HCT116 (cell line): Measurements from ENCODE around the gene ENTPD8. TPM values are rescaled to one million over a fixed set of nuclear protein-coding genes. Genes with fewer than 3 reads are reported as not detected.

ENCODE experiments used
- ATAC-seq: fragments of 200-7000 bp; cut with Tn5 transposase; 2 replicates; pipeline ENCODE4 v1.9.1; 2020; ENCODE audit warnings: mild to moderate bottlenecking, moderate library complexity
- BruUV-seq: library from RNA; stranded (reverse); fragments of 400-500 nt; replicated peaks from 2 replicates; lab custom pipeline; 2021; lab: Mats Ljungman, UMichigan
- CTCF ChIA-PET: fragments of 300-600 bp; sonication (Branson Sonifier 250); formaldehyde crosslinking; loops from one replicate; lab custom pipeline; 2021; ENCODE audit warnings: antibody characterized with exemption; lab: Charles Lee
- POLR2A ChIA-PET: fragments of 300-600, 350-600 bp; sonication (Branson Sonifier 250); formaldehyde crosslinking; loops from one replicate; lab custom pipeline; 2021; ENCODE audit warnings: antibody characterized with exemption; lab: Charles Lee
- RAD21 ChIA-PET, 2 experiments: fragments of 300-600 bp; sonication (Branson Sonifier 250); formaldehyde crosslinking; loops; one replicate each; lab custom pipeline; 2023; ENCODE audit warnings: low total read pairs in 2 of 2; ENCODE audit not compliant: uncharacterized antibody in 2 of 2, unreplicated experiment in 2 of 2, low non-redundant PET in 1 of 2; lab: Charles Lee
- DNase-seq: peaks from one replicate; pipeline ENCODE4 v3.0.0-alpha.2; 2010; ENCODE audit warnings: low read depth, low spot score
- H2AFZ ChIP-seq: fragments of 200-600 bp; shearing (Covaris generic), sonication (generic); 2 replicates; pipeline ENCODE4 v1.6.1; 2017; ENCODE audit warnings: low read depth, mixed run types, mixed read lengths, antibody characterized with exemption, low read length; ENCODE audit not compliant: poor library complexity, severe bottlenecking
- H3K27ac ChIP-seq: 2 replicates; pipeline ENCODE4 v1.5.1; 2012; ENCODE audit warnings: low read depth, low read length
- H3K27me3 ChIP-seq: fragments of 200-600 bp; sonication (generic); 2 replicates; pipeline ENCODE4 v1.6.1; 2016; ENCODE audit warnings: mixed run types, low read length, mixed read lengths; ENCODE audit not compliant: insufficient read depth
- H3K36me3 ChIP-seq, 2 experiments: fragments of 200-500 bp in 1 of 2; fragments of 200-600 bp in 1 of 2; sonication (Bioruptor generic) in 1 of 2; sonication (generic) in 1 of 2; 2 replicates each; pipeline versions ENCODE4 v1.5.1 to v1.6.1; 2014 to 2016; ENCODE audit warnings: low read length in 2 of 2, inconsistent platforms in 1 of 2, mixed read lengths in 1 of 2, mixed run types in 1 of 2; ENCODE audit not compliant: insufficient read depth in 2 of 2, control insufficient read depth in 1 of 2
- H3K4me1 ChIP-seq, 2 experiments: fragments of 200-600 bp in 1 of 2; sonication (generic) in 1 of 2; 2 replicates each; pipeline versions ENCODE4 v1.5.1 to v1.6.1; 2012 to 2017; ENCODE audit warnings: low read length in 2 of 2, inconsistent platforms in 1 of 2, mild to moderate bottlenecking in 1 of 2, mixed read lengths in 1 of 2, mixed run types in 1 of 2, moderate library complexity in 1 of 2; ENCODE audit not compliant: insufficient read depth in 2 of 2, control insufficient read depth in 1 of 2
- H3K4me2 ChIP-seq: fragments of 200-600 bp; sonication (generic); 2 replicates; pipeline ENCODE4 v1.6.1; 2017; ENCODE audit warnings: mixed run types, low read length, mixed read lengths
- H3K4me3 ChIP-seq, 2 experiments: fragments of 200-600 bp in 1 of 2; sonication (generic) in 1 of 2; replicated peaks in 1 of 2; 2 replicates each; pipeline ENCODE4 v1.5.1; 2011 to 2016; ENCODE audit warnings: low read length in 2 of 2, control low read depth in 1 of 2, low read depth in 1 of 2, mild to moderate bottlenecking in 1 of 2, mixed read lengths in 1 of 2, mixed run types in 1 of 2
- H3K79me2 ChIP-seq: fragments of 200-600 bp; sonication (generic); 2 replicates; pipeline ENCODE4 v1.6.1; 2017; ENCODE audit warnings: mild to moderate bottlenecking, mixed run types, low read length, moderate library complexity, mixed read lengths; ENCODE audit not compliant: insufficient read depth
- H3K9ac ChIP-seq: fragments of 200-600 bp; sonication (generic); 2 replicates; pipeline ENCODE4 v1.6.1; 2016; ENCODE audit warnings: low read length, mixed read lengths
- H3K9me2 ChIP-seq: fragments of 200-600 bp; sonication (generic), shearing (Covaris generic); 2 replicates; pipeline ENCODE4 v1.6.1; 2017; ENCODE audit warnings: mixed run types, mild to moderate bottlenecking, moderate library complexity; ENCODE audit not compliant: insufficient read depth
- H3K9me3 ChIP-seq, 2 experiments: fragments of 200-500 bp in 1 of 2; fragments of 200-600 bp in 1 of 2; sonication (Bioruptor generic) in 1 of 2; sonication (generic) in 1 of 2; 2 replicates each; pipeline ENCODE4 v1.6.1; 2014 to 2017; ENCODE audit warnings: low read length in 2 of 2, mixed read lengths in 2 of 2, inconsistent platforms in 1 of 2, low read depth in 1 of 2, mild to moderate bottlenecking in 1 of 2, mixed run types in 1 of 2, moderate library complexity in 1 of 2; ENCODE audit not compliant: control insufficient read depth in 1 of 2, insufficient read depth in 1 of 2
- H4K20me1 ChIP-seq: fragments of 200-600 bp; sonication (generic), shearing (Covaris generic); 2 replicates; pipeline ENCODE4 v1.6.1; 2017; ENCODE audit warnings: mixed run types, mild to moderate bottlenecking, moderate library complexity; ENCODE audit not compliant: insufficient read depth
- EGR1 ChIP-seq: IDR thresholded peaks from 2 replicates; pipeline ENCODE4 v1.6.1; 2012; ENCODE audit warnings: low read depth
- FOSL1 ChIP-seq: IDR thresholded peaks from 2 replicates; pipeline ENCODE4 v1.6.1; 2012; ENCODE audit warnings: low read depth
- JUND ChIP-seq: IDR thresholded peaks from 2 replicates; pipeline ENCODE4 v1.6.1; 2012
- POLR2A ChIP-seq: IDR thresholded peaks from 2 replicates; pipeline ENCODE4 v1.7.0; 2011; ENCODE audit warnings: borderline replicate concordance; ENCODE audit not compliant: insufficient read depth, insufficient read length; ENCODE audit errors: extremely low read depth
- POLR2AphosphoS5 ChIP-seq: IDR thresholded peaks from 2 replicates; pipeline ENCODE4 v1.6.1; 2011; ENCODE audit warnings: mild to moderate bottlenecking, low read depth, low read length, moderate library complexity
- SRF ChIP-seq: IDR thresholded peaks from 2 replicates; pipeline ENCODE4 v1.6.1; 2012; ENCODE audit warnings: low read depth
- ZNF274 ChIP-seq: fragments of 200-500 bp; sonication (Bioruptor generic); IDR thresholded peaks from 2 replicates; pipeline ENCODE4 v1.6.1; 2014; ENCODE audit warnings: mild to moderate bottlenecking, low read depth, low read length, inconsistent platforms
- intact Hi-C: fragments of 100-400 bp; cut with micrococcal nuclease; formaldehyde crosslinking; loops from 2 replicates; pipeline ENCODE4 v1.10.0; 2022
- total RNA-seq: library from RNA; stranded (reverse); gene quantifications from one replicate; pipeline ENCODE4 v1.2.1, GENCODE V29; 2021; ENCODE audit not compliant: unreplicated experiment
- TF ChIP-seq, protein P1 (sequence below): IDR thresholded peaks from 2 replicates; pipeline ENCODE4 v1.6.1; 2012; ENCODE audit warnings: low read depth

The ENTPD8 gene
- total RNA-seq, 1 experiment from 2014 or later: 1.7 TPM

DNA sequence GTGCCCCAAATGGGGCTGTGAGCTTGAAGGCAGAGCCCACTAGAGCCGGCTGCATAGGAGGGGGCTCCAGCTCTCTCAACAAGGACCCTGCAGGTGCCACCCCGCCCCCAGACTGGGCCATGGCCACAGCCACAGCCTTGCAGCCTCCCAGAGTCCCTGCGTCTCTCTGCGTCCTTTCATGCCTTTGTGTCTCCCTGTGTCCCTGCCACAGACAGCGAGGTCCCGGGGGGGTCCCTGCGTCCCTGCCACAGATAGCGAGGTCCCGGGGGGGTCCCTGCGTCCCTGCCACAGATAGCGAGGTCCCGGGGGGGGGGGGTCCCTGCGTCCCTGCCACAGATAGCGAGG lies 11.6 kb downstream of the ENTPD8 start (continued):
- TF ChIP-seq POLR2A (no peak), EGR1 (no peak), FOSL1 (no peak), ZNF274 (no peak)
- TF ChIP-seq, protein P1, sequence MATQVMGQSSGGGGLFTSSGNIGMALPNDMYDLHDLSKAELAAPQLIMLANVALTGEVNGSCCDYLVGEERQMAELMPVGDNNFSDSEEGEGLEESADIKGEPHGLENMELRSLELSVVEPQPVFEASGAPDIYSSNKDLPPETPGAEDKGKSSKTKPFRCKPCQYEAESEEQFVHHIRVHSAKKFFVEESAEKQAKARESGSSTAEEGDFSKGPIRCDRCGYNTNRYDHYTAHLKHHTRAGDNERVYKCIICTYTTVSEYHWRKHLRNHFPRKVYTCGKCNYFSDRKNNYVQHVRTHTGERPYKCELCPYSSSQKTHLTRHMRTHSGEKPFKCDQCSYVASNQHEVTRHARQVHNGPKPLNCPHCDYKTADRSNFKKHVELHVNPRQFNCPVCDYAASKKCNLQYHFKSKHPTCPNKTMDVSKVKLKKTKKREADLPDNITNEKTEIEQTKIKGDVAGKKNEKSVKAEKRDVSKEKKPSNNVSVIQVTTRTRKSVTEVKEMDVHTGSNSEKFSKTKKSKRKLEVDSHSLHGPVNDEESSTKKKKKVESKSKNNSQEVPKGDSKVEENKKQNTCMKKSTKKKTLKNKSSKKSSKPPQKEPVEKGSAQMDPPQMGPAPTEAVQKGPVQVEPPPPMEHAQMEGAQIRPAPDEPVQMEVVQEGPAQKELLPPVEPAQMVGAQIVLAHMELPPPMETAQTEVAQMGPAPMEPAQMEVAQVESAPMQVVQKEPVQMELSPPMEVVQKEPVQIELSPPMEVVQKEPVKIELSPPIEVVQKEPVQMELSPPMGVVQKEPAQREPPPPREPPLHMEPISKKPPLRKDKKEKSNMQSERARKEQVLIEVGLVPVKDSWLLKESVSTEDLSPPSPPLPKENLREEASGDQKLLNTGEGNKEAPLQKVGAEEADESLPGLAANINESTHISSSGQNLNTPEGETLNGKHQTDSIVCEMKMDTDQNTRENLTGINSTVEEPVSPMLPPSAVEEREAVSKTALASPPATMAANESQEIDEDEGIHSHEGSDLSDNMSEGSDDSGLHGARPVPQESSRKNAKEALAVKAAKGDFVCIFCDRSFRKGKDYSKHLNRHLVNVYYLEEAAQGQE: no peak
- TF ChIP-seq, all 23 proteins: peak for 0

DNA sequence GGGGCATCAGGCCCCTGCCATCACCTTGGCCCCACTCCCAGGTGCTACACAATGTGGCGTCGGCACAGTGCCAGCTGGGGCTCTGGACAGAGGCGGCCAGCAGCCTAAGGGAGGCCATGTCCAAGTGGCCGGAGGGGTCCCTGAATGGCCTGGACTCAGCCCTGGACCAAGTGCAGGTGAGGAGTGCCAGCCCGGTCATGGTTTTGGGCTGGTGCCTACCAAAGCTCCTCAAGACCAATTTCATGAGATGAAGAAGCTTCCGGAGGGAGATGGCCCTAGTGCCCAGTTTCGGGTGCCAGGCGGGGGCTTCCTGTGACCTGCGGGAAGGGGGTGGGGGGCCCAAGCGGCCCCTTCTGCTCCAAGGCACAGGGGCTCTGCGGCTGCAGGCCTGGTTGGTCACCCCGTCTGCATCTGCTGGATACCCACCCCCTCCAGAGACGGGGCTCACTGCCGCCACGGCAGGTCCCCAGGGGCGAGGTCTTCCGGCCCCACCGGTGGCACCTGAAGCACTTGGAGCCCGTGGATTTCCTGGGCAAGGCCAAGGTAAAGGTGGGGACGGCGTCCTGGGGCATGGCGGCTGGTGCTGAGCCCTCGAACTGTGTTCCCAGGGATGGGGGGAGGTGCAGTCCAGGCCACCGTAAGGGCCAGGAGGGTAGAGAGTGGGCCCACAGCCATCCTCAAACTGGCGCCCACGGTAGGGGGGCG lies 12.2 kb downstream of the ENTPD8 start:
- ChIA-PET CTCF (interaction anchor here (0.6 to 0.7 kb wide), 2 partner anchors 110 to 386 kb away, joined by 3 to 7 read pairs; no protein-coding TSS in a partner anchor), POLR2A (no interaction called here)

More for the DNA sequence above, 12.2 kb downstream of the ENTPD8 start:
- no peak for DNase-seq
- H3K9me3 ChIP-seq: no peaks in the 10 kb centered on the region
- no peaks in the 10 kb centered on the region for H3K27me3 ChIP-seq
- RAD21 ChIA-PET: no interaction called here
- intact Hi-C loops: no loop called here
- TF ChIP-seq POLR2AphosphoS5 (0 out of 2 replicates have a peak, but pooled peaks have one; percentile 6), JUND (no peak), SRF (no peak)
- no TSS peak for BruUV-seq
- no peak overlapping the region; the same call in 1 of the 2 replicates for H3K27ac ChIP-seq
- no peaks in the 10 kb centered on the region for H3K9me2 ChIP-seq
- H3K4me1 ChIP-seq: peaks cover 29 to 42% of the 10 kb centered on the region in 2 experiments
- ATAC-seq: no peak
- no peak overlapping the region for H3K4me2 ChIP-seq
- no peak overlapping the region for H2AFZ ChIP-seq
- no peaks in the 10 kb centered on the region for H4K20me1 ChIP-seq
- no peak overlapping the region for H3K4me3 ChIP-seq
- no peak overlapping the region for H3K9ac ChIP-seq
- H3K36me3 ChIP-seq: no peaks in the 10 kb centered on the region
- no peaks in the 10 kb centered on the region for H3K79me2 ChIP-seq
